ENCODE data around the gene PDSS2.

- TF ChIP-seq, protein P1, sequence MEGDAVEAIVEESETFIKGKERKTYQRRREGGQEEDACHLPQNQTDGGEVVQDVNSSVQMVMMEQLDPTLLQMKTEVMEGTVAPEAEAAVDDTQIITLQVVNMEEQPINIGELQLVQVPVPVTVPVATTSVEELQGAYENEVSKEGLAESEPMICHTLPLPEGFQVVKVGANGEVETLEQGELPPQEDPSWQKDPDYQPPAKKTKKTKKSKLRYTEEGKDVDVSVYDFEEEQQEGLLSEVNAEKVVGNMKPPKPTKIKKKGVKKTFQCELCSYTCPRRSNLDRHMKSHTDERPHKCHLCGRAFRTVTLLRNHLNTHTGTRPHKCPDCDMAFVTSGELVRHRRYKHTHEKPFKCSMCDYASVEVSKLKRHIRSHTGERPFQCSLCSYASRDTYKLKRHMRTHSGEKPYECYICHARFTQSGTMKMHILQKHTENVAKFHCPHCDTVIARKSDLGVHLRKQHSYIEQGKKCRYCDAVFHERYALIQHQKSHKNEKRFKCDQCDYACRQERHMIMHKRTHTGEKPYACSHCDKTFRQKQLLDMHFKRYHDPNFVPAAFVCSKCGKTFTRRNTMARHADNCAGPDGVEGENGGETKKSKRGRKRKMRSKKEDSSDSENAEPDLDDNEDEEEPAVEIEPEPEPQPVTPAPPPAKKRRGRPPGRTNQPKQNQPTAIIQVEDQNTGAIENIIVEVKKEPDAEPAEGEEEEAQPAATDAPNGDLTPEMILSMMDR (IDR thresholded peaks at IDR 0.05): no peak
- TF ChIP-seq TCF7L2 (IDR thresholded peaks at IDR 0.05; ENCODE audit: low read depth, low read length) (no peak), POLR2AphosphoS5 (IDR thresholded peaks at IDR 0.05; ENCODE audit: low read depth, low read length) (no peak), SIN3A (IDR thresholded peaks at IDR 0.05; ENCODE audit: borderline replicate concordance, insufficient read depth, low read depth, low read length) (no peak)
- TF ChIP-seq, protein P2, sequence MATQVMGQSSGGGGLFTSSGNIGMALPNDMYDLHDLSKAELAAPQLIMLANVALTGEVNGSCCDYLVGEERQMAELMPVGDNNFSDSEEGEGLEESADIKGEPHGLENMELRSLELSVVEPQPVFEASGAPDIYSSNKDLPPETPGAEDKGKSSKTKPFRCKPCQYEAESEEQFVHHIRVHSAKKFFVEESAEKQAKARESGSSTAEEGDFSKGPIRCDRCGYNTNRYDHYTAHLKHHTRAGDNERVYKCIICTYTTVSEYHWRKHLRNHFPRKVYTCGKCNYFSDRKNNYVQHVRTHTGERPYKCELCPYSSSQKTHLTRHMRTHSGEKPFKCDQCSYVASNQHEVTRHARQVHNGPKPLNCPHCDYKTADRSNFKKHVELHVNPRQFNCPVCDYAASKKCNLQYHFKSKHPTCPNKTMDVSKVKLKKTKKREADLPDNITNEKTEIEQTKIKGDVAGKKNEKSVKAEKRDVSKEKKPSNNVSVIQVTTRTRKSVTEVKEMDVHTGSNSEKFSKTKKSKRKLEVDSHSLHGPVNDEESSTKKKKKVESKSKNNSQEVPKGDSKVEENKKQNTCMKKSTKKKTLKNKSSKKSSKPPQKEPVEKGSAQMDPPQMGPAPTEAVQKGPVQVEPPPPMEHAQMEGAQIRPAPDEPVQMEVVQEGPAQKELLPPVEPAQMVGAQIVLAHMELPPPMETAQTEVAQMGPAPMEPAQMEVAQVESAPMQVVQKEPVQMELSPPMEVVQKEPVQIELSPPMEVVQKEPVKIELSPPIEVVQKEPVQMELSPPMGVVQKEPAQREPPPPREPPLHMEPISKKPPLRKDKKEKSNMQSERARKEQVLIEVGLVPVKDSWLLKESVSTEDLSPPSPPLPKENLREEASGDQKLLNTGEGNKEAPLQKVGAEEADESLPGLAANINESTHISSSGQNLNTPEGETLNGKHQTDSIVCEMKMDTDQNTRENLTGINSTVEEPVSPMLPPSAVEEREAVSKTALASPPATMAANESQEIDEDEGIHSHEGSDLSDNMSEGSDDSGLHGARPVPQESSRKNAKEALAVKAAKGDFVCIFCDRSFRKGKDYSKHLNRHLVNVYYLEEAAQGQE (IDR thresholded peaks at IDR 0.05; ENCODE audit: insufficient read depth in 1 of 2, low read depth in 2 of 2, low read length in 1 of 2): no peak
Measured at GRCh38 chr6:107504270-107505026, 45.1 kb upstream of the PDSS2 start.

All from Panc1 (cell line).